Non-pigmented ciliary epithelial cell (primary cell): ENCODE measurements around the gene KCNJ2.
A peak's percentile ranks its signal among the peaks of the same experiment; 100 is the strongest.

Experiments used
- DNase-seq: peaks from one replicate; pipeline ENCODE4 v3.0.0-alpha.2; 2010; ENCODE audit warnings: low read depth

KCNJ2 gene

GRCh38 chr17:70168977-70169708 lies at the start of gene KCNJ2:
KCNJ2 (plus strand) TSS chr17:70169532; CDS start chr17:70175040, 5,508 bp downstream.
- no peak for DNase-seq

GRCh38 chr17:70119545-70119944 lies 49.8 kb upstream of the KCNJ2 start:
- no peak for DNase-seq

- no peak for DNase-seq
Measured at GRCh38 chr17:70119983-70120382, 49.3 kb upstream of the KCNJ2 start.

DNA sequence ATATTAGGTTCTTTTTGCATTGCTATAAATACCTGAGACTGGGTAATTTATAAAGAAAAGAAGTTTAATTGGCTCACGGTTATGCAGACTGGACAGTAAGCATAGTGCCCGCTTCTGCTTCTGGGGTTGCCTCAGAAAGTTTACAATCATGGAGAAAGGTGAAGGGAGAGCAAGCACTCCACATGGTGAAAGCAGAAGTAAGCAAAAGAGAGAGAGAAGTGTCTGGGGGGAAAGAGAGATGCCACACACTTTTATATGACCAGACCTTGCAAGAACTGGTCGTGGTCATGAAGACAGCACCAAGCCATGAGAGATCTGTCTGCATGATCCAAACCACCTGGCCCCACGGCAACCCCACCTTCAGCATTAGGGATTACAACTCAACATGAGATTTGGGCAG lies 48.9 kb upstream of the KCNJ2 start:
- DNase-seq, result no peak

DNA sequence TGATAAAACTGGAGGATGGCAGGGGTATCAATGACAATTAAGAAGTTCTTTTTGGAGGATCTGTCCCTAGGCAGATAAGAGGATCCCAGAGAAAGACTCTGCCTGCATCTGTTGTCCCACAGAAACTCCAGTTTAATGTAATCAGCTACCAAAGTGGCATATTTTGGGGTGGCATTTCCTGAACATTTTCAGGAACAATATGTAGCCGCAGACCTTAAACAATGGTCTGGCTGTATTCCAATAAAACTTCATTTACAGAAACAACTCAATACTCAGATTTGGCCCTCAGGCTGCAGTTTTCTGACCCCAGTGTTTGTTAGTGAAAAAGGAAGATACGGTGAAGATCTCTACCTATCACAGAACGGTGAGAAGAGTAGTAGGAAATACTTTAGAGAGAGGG lies 48.2 kb upstream of the KCNJ2 start:
- no peak for DNase-seq

DNA sequence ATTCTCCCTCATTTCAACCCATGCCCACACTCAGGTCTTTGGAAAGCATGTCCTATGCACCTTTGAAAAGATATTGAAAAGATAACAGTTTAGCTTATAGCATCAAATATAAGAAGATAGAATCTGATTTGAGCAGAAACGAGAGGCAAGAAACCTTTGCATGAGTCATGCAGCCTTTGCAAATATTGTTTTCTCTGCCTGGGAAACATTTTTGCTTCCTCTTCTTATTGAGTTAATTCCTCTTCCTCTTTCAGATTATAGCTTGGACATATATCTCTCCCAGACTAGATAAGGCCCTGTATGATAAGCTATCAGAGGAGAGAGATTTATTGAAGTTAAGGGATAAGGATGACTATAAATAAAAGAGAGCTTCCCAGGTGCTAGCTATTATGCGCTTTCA lies 46.1 kb upstream of the KCNJ2 start:
- DNase-seq, result no peak

DNA sequence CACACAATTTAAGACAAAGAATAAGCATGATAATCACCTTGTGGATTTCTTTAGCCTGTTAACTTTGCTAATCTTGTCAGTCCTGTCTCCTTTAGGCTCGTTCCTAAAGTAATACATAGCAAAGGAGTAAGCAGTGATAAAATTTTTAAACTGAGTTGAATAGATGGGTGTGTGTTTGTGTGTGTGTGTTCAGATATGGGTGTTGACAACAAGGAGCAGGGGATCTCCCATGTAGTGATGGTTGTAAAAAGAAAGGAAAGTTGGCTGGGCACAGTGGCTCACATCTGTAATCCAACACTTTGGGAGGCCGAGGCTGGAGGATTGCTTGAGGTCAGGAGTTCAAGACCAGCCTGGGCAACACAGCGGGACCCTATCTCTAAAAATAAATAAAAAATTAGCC lies 44.6 kb upstream of the KCNJ2 start:
- no peak for DNase-seq

GRCh38 chr17:70127221-70127873 lies 42.0 kb upstream of the KCNJ2 start:
- no peak for DNase-seq

DNA sequence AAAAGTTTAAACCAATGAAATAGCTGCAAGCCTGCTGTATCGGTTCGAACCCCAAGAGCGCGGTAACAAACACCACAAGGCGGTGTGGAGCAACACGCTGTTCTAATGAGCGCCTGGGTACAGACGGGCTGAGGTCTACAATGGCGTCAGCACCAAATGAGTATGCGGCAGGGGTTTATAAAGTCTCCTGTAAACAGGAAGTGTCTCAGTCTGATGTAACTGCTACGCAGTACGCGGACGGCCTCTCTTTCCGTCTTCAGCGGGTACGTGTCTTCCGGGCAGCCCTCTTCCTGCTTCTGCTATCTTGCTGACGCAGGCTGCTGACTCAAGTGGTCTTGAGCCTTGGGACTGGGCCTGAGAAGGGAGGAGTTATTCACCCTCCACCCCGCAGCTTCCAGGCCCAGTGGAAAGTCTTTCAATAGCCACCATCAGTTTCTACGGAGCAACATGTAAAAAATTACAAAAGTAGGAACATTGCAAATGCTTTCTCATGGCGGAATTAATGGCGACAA lies 40.5 kb upstream of the KCNJ2 start:
- DNase-seq, result no peak

DNA sequence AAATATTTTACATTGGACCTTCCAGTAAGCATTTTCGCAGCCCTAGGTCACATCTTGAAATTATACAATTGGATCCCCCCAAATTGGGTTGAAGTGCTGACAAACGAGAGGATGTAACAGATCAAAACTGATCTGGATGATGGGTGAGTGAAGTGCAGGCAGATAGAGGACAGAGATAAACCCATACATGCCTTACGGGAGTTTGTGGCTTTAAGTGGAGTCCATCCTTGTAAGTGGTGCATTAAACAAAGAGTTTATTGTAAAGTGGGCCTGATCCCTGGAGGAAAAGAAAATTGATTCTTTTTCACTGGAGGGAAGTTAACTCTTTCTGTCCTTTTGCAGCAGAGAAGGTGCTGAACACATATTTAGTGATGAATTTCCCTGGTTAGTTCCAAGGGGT lies 39.0 kb upstream of the KCNJ2 start:
- no peak for DNase-seq

DNA sequence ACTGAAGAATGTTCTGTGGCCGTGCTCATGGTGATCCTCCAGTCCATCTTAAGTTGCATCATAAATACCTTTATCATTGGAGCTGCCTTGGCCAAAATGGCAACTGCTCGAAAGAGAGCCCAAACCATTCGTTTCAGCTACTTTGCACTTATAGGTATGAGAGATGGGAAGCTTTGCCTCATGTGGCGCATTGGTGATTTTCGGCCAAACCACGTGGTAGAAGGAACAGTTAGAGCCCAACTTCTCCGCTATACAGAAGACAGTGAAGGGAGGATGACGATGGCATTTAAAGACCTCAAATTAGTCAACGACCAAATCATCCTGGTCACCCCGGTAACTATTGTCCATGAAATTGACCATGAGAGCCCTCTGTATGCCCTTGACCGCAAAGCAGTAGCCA lies 36.8 kb upstream of the KCNJ2 start:
- no peak for DNase-seq

DNA sequence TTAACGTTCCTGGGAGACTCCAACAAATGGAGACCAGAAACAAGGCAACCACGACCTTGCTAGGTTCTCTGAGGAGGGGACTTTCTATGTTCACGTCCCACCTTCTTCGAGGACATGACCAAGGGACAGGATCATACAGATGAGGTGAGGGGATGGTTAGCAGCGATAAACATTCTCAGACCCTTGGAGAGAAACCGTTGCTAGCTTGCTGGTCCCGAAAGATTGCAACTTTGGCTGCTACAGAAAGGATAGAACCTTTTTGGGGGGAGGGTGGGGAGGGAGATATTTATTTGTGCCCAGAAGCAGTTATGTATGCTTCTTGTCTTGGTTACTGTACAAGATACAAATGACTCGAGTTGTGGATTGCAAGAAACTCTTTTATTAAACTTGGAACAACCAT lies 35.3 kb upstream of the KCNJ2 start:
- no peak for DNase-seq

GRCh38 chr17:70134777-70135176 lies 34.6 kb upstream of the KCNJ2 start:
- no peak for DNase-seq

DNA sequence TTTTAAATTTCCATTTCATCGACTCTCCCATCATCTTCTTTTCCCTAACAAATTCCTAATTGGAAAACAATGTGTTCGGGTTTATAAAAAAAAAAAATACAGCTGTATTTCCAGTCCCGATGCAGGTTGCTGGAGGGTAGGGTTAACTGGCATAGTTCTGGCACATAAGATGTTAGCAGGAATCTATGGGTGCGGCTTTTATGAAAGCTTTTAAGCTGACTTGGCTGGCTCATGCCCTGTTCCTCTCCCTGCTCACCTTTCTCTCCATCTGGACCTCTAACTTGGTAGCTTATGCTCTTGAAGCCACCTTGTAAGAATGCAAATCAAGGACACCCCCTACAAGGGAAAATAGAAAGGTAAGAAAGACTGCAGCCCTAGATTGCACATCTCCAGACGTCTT lies 33.2 kb upstream of the KCNJ2 start:
- DNase-seq, result no peak

DNA sequence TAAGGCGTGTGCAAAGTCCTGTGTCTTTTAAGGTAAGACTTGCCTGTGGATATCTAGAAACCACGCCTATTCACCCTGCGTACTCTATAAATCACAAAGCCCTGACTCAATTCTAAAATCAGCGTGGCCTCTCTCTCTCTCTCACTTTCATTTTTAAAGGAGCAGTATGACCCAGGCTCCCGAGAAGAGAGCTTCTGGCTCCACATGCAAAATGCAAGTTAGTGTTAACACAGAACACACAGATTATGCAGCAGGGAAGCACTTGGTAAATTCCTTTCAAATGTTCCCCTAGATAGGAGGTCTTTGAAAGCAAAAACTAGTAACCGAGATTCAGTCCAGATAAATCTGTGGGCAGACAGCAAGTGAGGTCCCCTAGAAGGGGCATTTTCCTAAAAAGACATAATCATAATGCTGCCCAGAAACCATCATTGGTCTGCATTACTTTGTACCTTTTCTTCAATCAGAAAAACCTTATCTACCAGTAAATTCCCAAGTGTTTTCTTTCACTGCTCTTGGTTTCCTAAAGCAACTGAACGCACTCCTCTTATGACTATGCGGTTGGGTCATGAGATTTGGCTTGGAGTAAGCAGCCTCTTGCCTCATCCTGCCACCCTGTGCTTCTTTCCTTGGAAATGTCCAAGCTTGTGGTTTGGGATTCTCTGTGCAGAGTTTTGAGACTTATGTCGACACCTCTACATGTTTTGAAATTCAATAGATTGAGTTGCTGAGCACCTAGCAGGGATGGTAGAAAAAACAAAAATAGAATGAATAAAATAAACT lies 31.7 kb upstream of the KCNJ2 start:
- DNase-seq, result peak; percentile 82

GRCh38 chr17:70138291-70138865 lies 31.0 kb upstream of the KCNJ2 start:
- DNase-seq, result no peak

GRCh38 chr17:70139449-70139993 lies 29.8 kb upstream of the KCNJ2 start:
- no peak for DNase-seq

GRCh38 chr17:70144260-70144846 lies 25.0 kb upstream of the KCNJ2 start:
- DNase-seq, result no peak

- no peak for DNase-seq
Measured at GRCh38 chr17:70153210-70153609, 16.1 kb upstream of the KCNJ2 start.

GRCh38 chr17:70157151-70157550 lies 12.2 kb upstream of the KCNJ2 start:
- no peak for DNase-seq

DNA sequence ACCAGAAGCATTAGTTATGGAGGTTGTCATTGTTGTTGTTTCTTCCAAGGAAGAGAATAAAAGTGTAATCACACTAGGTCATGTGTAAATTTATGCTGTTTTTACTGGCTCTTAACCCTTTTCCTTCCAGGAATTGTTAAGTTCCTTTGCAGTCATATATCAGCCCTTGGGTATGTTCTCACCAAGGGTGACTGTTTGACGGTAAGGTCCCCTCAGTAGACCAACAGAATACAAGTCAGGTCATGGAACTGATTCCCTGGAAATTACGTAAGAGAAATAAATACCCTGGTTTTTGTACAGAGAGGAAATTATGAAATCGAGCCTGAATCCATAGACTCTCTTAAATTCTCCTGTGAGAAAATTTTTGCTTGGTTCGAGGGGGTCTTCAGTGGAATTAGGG lies 11.2 kb upstream of the KCNJ2 start:
- DNase-seq, result no peak

- DNase-seq, result no peak
Measured at GRCh38 chr17:70158591-70158990, 10.7 kb upstream of the KCNJ2 start.
